Osteoblast (primary cell): ENCODE results near the gene PDZD8. TPM values are rescaled to one million over a fixed set of nuclear protein-coding genes. Genes with fewer than 3 reads are reported as not detected.

Experiments used
- DNase-seq: peaks from one replicate; pipeline ENCODE4 v3.0.0; 2011; ENCODE audit warnings: low spot score, mixed read lengths; ENCODE audit not compliant: insufficient read length; ENCODE audit errors: missing footprints
- H2AFZ ChIP-seq: 2 replicates; pipeline ENCODE4 v1.6.0; 2011; ENCODE audit warnings: mild to moderate bottlenecking, low read length
- H3K27ac ChIP-seq: 2 replicates; pipeline ENCODE4 v1.5.1; 2011; ENCODE audit warnings: mild to moderate bottlenecking, low read depth, low read length, moderate library complexity
- H3K27me3 ChIP-seq: 2 replicates; pipeline ENCODE4 v1.6.0; 2012; ENCODE audit warnings: mild to moderate bottlenecking, control low read depth, inconsistent platforms, low read length, moderate library complexity; ENCODE audit not compliant: insufficient read depth
- H3K36me3 ChIP-seq: 2 replicates; pipeline ENCODE4 v1.5.1; 2011; ENCODE audit warnings: mild to moderate bottlenecking, low read length, control low read depth, moderate library complexity; ENCODE audit not compliant: insufficient read depth
- H3K4me1 ChIP-seq: 2 replicates; pipeline ENCODE4 v1.5.1; 2011; ENCODE audit warnings: mild to moderate bottlenecking, low read length, control low read depth, moderate library complexity; ENCODE audit not compliant: insufficient read depth
- H3K4me2 ChIP-seq: 2 replicates; pipeline ENCODE4 v1.6.0; 2011; ENCODE audit warnings: mild to moderate bottlenecking, low read length; ENCODE audit not compliant: insufficient read depth
- H3K4me3 ChIP-seq: fragments of 200-600 bp; sonication (generic); 3 replicates; pipeline ENCODE4 v1.5.1; 2012; ENCODE audit warnings: mild to moderate bottlenecking, low read length, inconsistent platforms; ENCODE audit not compliant: insufficient read depth
- H3K79me2 ChIP-seq: 2 replicates; pipeline ENCODE4 v1.6.0; 2012; ENCODE audit warnings: mild to moderate bottlenecking, low read length, control low read depth, inconsistent platforms; ENCODE audit not compliant: insufficient read depth
- H3K9me3 ChIP-seq: 2 replicates; pipeline ENCODE4 v1.5.1; 2011; ENCODE audit warnings: low read depth, low read length, control low read depth
- H4K20me1 ChIP-seq: 2 replicates; pipeline ENCODE4 v1.6.0; 2012; ENCODE audit warnings: mild to moderate bottlenecking, low read length, control low read depth; ENCODE audit not compliant: insufficient read depth
- total RNA-seq: library from RNA; depleted of rRNA; stranded (reverse); fragments of >200 nt; gene quantifications from 2 replicates; pipeline ENCODE4 v1.2.3, GENCODE V29; 2012
- TF ChIP-seq, protein P1 (sequence below): IDR thresholded peaks from 2 replicates; pipeline ENCODE4 v1.5.1; 2011; ENCODE audit warnings: mild to moderate bottlenecking, low read depth, low read length, moderate library complexity; ENCODE audit errors: extremely low read depth

The PDZD8 gene
- total RNA-seq, 1 donor = 35.8 TPM

DNA sequence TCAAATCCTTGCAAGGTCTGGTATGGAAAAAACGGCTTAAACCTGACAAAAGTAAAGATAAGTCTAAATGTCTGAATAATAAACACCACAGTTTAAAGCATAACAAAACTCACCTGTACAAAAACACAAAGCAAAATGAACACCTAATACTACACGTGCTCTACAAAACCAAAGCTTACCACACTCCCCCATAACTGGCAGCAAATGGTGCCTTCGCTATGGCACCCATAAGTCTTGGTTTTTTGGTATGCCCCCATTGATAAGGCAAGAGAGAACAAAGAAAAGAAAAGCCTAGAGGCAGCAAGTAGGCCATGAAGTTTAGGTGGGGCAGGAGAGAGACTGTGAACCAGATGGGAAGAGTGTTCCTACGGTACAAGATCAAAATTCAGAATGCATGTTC, 34.2 kb downstream of the PDZD8 start:
- no peak for DNase-seq
- Histone ChIP-seq H3K9me3 (no peaks in the 10 kb centered on the region), H3K4me2 (no peak overlapping the region), H3K27me3 (no peaks in the 10 kb centered on the region), H2AFZ (no peak overlapping the region), H3K36me3 (peaks cover 9% of the 10 kb centered on the region), H3K4me1 (peaks cover 12% of the 10 kb centered on the region), H3K4me3 (no peak overlapping the region), H3K79me2 (peaks cover 57% of the 10 kb centered on the region), H3K27ac (no peak overlapping the region), H4K20me1 (peaks cover 15% of the 10 kb centered on the region)
- TF ChIP-seq, protein P1, sequence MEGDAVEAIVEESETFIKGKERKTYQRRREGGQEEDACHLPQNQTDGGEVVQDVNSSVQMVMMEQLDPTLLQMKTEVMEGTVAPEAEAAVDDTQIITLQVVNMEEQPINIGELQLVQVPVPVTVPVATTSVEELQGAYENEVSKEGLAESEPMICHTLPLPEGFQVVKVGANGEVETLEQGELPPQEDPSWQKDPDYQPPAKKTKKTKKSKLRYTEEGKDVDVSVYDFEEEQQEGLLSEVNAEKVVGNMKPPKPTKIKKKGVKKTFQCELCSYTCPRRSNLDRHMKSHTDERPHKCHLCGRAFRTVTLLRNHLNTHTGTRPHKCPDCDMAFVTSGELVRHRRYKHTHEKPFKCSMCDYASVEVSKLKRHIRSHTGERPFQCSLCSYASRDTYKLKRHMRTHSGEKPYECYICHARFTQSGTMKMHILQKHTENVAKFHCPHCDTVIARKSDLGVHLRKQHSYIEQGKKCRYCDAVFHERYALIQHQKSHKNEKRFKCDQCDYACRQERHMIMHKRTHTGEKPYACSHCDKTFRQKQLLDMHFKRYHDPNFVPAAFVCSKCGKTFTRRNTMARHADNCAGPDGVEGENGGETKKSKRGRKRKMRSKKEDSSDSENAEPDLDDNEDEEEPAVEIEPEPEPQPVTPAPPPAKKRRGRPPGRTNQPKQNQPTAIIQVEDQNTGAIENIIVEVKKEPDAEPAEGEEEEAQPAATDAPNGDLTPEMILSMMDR = no peak

DNA sequence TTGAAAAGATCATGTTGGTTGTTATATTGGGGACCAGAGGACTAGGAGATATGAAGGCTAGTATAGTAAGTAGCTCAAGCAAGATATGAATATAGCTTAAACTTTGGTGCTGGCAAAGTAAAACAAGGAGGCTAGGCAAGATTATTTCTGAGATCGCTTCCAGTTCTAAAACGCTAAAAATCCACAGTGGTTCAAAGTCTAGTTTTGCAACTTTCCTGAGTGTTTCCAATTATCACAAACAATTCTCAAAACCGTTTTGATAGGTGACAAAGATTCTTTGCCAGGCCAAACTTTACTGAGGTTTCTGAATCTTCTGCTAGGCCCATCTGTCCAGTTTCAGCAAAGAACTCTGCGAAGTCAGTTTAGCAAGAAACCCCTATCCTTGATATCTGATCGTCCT, 35.3 kb downstream of the PDZD8 start:
- Histone ChIP-seq H3K4me3 (no peak overlapping the region), H3K27ac (no peak overlapping the region), H2AFZ (no peak overlapping the region), H3K9me3 (no peaks in the 10 kb centered on the region), H3K27me3 (no peaks in the 10 kb centered on the region), H4K20me1 (peaks cover 12% of the 10 kb centered on the region), H3K4me1 (peaks cover 12% of the 10 kb centered on the region), H3K36me3 (peaks cover 9% of the 10 kb centered on the region), H3K79me2 (peaks cover 59% of the 10 kb centered on the region), H3K4me2 (no peak overlapping the region)
- no peak for DNase-seq
- TF ChIP-seq, protein P1 = no peak

DNA sequence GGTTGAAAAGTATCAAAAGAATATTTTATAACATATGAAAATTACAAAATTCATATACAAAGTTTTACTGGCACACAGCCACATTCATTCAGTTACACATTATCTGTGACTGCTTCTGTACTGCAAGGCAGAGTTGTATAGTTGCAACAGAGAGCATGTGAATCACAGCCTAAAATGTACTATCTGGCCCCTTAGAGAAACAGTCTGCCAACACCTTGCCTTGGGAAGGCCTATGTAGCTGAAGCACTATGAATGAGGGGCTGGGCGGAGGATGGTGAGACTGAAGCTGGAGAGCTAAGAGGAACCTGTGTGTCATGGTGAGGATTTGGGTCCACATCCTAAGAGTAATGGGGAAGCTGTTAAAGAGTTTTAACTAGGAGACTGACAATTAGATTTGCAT, 35.7 kb downstream of the PDZD8 start:
- Histone ChIP-seq H3K79me2 (peaks cover 59% of the 10 kb centered on the region), H3K4me1 (peaks cover 12% of the 10 kb centered on the region), H3K4me2 (no peak overlapping the region), H3K9me3 (no peaks in the 10 kb centered on the region), H3K36me3 (peaks cover 9% of the 10 kb centered on the region), H2AFZ (no peak overlapping the region), H3K27me3 (no peaks in the 10 kb centered on the region), H4K20me1 (peaks cover 12% of the 10 kb centered on the region), H3K27ac (no peak overlapping the region), H3K4me3 (no peak overlapping the region)
- TF ChIP-seq, protein P1 = no peak
- DNase-seq = no peak

DNA sequence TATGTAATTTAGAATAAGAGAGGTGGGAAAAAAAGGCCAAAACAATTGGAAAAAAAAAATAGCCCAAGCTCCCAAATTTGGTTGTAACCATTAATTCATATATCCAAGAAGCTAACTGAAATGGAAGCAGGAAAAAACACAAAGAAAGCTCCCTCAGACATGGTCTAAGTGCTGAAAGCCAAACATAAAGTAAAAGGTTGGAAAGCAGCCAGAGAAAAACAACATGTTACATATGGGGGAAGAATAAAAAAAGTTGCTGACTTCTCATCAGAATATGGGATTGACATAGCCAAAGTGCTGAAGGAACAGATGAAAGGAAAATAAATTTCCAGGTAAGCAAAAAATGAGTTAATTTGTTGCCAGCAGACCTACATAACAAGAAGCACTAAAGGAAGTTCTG, 40.3 kb downstream of the PDZD8 start:
- no peak overlapping the region for H3K27ac ChIP-seq
- TF ChIP-seq, protein P1 = no peak
- no peak overlapping the region for H2AFZ ChIP-seq
- DNase-seq = no peak
- no peak overlapping the region for H3K4me2 ChIP-seq
- no peaks in the 10 kb centered on the region for H3K9me3 ChIP-seq
- H3K4me1 ChIP-seq = peaks cover 7% of the 10 kb centered on the region
- H3K27me3 ChIP-seq = no peaks in the 10 kb centered on the region
- H3K79me2 ChIP-seq = peaks cover 63% of the 10 kb centered on the region
- H4K20me1 ChIP-seq = peaks cover 18% of the 10 kb centered on the region
- H3K4me3 ChIP-seq = no peak overlapping the region
- H3K36me3 ChIP-seq = no peaks in the 10 kb centered on the region
